Iris pigment epithelial cell (primary cell): ENCODE data around the gene OR2A42.
"Not testable (repeated sequence)": the region's sequence is repeated elsewhere in the genome, so short reads cannot be mapped to it uniquely, and the experiment has no call there.

Experiments used
- DNase-seq: peaks from one replicate; pipeline ENCODE4 v3.0.0-alpha.2; 2011; ENCODE audit warnings: low read depth

Gene OR2A42, protein sequence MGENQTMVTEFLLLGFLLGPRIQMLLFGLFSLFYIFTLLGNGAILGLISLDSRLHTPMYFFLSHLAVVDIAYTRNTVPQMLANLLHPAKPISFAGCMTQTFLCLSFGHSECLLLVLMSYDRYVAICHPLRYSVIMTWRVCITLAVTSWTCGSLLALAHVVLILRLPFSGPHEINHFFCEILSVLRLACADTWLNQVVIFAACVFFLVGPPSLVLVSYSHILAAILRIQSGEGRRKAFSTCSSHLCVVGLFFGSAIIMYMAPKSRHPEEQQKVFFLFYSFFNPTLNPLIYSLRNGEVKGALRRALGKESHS

DNA sequence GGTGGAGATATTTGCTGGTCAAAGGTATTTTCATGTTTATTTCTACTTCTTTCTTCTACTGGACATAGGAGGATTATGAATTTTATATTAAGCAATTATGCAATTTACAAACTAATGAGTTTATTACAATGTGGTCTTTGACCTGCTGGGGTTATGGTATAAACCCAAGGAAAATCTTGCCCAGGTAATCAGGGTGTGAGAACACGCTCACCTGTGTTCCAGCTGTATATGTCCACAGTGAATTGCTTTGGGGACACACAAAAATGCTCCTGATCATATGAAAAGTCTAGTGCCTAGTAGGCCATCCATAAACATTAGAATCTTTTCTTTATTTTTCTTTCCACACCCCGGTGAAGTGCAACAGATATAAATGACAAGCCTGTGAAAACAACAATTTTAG is at the start of gene OR2A42:
OR2A42 (minus strand) TSS at position 241 of the 400 bp plus-strand sequence. CDS start 6,762 bp downstream, outside the sequence.
- DNase-seq = not testable (repeated sequence)

DNA sequence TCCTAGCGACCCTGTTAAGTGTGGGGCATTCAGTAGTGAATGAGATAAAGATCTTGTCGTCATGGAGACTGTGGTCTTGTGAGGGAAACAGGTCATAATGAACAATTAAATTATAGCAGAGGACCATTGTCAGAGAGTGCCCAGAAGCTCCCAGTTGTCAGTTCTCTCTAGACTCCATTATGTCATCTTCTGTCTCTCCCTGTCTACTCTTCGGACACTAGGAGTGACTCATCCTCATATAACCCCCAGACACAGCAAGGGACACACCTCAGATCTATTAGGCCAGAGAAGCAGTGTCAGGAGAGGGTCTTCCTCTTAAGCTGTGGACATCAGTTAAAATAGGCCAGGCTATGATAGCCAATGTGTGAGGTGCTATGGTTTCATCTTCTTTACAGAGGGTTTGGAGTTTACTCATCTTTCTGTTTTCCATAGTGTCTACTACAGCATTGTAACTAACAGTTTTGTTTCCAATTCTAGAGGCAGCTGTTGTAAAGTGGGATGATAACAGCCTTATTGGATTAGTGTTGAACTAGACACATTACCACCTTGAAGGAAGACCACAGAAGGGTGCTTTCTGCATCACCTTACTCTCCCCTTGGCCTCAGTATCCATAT is 47.9 kb upstream of the OR2A42 start:
- not testable (repeated sequence) for DNase-seq

DNA sequence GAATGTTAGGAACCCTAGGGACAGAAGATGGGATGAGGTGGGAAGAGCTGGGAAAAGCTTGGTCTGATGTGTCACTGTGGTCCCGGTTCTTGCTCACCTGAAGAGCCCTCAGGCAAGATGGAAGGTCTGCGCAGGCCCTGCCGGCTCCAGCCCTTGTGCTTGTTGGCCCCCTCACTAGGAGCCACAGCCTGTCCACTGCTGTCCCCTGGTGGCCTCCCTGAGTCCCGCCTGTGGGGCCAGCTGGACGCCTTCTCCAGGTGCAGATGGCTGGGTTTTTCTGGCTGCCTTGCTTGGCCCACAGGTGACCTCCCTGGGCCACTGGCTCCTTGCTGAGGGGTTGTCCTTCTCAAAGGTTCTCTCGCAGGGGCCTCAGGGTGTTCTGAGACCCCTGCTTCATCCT is 44.3 kb upstream of the OR2A42 start:
- not testable (repeated sequence) for DNase-seq

DNA sequence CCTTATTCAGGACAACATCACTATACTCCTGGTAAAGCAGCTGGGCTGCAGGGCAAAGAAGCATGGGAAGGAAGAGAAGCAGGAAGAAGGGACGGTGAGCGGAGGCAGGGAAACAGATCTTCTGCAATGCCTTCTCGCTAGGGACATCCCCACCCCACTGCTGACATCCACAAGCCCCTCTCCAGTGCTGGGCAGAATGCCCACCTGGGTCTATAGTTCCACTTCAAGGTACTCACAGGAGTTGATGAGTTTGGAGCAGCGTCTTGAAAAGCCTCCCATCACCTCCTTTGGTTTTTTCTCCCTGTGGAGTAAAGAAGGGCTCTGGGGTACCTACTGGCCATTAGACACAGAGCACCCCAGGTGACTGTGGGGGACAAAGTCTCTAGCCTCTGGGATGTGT is 43.1 kb upstream of the OR2A42 start:
- not testable (repeated sequence) for DNase-seq

DNA sequence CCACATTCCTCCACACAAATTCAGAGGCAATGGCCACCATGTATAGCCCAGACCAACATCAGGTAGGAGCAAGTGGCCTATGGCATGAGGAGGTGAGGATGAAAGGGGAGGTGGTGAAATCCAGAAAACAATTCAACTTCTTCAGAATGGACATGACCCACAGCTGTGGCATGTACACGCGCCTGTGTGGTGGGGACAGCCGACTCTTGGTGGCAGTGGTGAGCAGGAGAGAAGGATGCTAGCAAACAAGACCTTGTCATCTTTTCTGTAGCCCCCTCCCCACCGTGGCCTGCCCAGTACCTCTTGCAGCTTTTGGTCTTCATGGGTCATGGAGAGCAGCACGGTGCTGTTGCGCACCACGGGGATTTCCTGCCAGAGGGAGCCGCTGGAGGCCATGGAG is 42.6 kb upstream of the OR2A42 start:
- DNase-seq = not testable (repeated sequence)

DNA sequence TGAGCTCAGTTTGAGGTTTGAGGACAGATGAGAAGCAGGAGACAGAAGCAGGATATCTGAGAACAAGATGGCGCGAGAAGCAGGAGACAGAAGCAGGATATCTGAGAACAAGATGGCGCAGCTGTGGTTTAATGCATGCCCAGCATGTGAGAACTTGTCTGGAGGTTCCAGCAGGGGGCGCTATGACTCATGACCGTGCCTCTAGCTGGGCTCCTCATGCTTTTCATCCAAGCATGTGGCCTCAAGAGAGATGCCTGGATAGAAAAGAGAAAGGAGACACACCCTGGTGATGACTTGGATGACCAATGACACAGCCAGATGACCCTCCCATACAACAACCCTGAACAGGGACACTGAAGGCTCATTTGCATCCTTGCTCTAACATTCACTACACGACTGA is 40.6 kb upstream of the OR2A42 start:
- not testable (repeated sequence) for DNase-seq

DNA sequence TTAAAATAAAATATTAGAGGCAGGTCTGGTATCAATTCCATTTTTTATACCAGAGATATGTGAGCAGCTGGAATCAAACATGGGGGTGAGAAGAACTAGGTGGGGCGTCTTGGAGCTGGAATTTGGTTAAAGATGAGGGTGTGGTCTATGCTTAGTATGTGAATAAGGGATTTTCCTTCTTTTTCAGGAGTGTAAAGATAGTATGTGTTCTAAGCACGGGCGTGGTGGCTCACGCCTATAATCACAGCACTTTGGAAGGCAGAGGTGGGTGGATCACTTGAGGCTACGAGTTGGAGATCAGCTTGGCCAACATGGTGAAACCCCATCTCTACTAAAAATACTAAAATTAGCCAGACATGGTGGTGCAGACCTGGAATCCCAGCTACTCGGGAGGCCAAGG is 35.9 kb upstream of the OR2A42 start:
- DNase-seq = not testable (repeated sequence)

DNA sequence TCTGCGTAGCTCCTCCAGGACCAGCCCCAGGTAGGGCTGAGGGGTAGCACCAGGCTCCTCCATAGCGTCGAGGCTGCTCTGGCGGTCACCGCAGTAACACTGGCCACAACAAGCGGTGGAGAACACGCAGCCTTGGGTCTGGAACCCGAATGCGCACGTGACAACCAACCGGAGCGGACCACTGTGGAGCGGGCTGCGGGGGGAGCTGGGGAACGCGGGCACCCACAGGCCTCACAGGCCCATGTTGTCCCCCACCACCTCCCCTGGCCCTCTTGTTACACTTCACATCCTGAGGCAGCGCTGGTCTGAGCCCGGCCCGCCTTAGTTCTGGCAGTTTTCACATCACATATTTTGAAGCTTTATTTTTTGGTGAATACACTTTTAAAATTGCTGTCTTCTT is 29.8 kb upstream of the OR2A42 start, which contains the start of gene CTAGE8:
CTAGE8 (minus strand) TSS at position 101 of the 400 bp plus-strand sequence; CDS start at position 63, 38 bp downstream.
- DNase-seq = not testable (repeated sequence)

DNA sequence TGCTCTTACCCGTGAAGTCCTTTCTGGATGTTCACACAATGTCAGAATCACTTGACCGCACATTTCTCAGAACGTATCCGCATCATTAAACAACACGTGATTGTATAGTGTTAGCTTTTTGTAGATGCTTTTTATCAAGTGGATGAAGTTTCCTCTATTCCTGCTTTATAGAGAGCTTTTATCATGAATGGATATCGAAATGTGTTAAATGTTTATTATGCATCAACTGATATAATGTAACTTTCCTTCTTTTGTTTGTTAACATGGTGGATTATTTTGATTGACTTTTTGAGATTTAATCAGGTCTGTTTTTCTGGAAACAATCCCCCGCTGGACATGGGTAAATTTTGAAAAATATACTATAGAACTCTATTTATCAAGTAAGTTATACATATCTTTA is 25.3 kb upstream of the OR2A42 start, which contains the start of gene OR2A7:
OR2A7 (minus strand) TSS at position 101 of the 400 bp plus-strand sequence. CDS start 5,164 bp downstream, outside the sequence.
- not testable (repeated sequence) for DNase-seq

DNA sequence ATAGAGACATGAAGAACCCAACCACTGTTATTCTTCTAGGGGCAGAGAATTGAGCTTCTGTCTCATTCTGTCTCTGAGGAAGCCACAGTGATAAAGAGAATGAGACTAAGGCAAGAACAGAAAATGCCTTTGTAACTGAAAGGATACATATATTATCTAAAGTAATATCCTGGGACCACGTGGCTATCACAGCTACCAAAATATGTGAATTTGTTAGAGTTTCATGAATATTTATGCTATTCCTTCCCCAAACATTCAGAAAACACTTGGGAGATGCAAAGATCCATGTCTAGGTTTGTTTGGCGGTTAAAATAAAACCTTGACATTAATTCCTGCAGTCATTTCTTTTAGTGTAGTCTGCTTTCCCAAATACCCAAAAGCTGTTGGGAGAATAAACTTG is 22.7 kb upstream of the OR2A42 start:
- DNase-seq = not testable (repeated sequence)

DNA sequence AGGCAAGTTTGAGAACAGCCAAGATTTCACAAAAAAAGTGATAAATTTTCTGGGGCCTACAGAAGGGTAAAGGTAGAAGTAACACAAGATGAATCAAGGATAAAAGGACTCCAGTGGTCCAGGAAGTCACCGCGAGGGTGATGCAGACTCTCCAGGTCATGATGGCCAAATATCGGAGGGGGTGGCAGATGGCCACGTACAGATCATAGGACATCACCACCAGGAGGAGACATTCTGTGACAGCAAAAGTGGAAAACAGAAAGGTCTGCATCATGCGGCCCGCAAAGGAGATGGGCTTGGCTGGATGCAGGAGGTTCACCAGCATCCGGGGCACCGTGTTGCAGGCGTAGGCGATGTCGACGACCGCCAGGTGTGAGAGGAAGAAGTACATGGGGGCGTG is 19.7 kb upstream of the OR2A42 start:
- not testable (repeated sequence) for DNase-seq

DNA sequence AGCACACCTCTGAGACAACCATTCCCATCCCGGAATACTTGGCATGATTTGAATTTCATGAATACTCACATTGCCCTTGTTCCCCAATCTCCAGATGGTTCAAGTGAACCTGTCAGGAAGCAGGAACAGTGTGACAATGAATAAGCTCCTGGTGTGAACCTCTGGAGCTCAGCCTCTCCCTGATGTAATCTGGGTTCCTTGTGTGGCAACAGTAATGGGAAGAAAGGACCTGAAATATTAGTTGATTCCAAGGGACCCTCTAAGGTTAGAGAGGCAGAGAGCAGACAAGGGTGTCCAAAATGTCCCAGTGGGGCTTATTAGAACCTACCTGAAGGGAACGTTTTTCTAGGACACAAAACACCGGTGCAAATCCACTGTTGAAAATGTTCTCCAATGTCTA is 16.7 kb upstream of the OR2A42 start:
- peak; percentile 31 for DNase-seq

DNA sequence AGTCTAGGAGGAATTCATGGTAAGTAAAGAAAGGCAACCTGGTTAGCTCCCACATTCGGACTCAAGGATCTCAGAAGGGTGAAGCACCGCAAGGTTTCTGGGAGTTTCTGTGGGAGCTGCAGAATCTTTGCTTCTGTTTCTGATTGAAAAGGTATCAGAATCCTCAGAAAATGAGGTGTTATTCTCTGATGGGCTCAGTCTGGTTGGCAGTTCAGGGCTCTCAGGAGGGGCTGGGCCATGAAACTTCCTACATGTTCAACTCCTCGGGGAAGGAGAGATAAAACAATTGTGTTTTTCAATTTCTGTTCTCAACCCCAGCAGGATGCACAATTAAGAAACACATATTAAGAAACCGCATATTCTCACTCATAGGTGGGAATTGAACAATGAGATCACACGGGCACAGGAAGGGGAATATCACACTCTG is 16.1 kb upstream of the OR2A42 start:
- DNase-seq = no peak

DNA sequence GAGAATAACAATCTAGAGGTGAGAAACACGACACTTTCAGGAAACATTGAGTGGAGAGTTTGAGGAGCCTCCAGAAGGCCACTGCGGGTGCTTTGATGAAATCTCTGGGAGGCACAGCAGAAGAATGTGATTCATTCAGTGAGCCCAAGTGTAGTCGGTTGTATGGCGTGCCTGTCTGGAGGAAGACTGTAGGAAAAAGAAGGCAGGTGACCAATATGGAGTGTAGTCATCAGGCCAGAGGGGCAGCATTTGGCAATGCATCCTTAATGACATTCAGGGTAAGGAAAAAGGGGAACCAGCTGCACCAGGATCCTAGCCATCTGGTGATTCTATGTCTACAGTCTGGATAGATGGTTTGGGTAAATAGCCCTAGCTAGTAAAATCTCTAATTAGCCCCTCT is 12.9 kb upstream of the OR2A42 start:
- not testable (repeated sequence) for DNase-seq

DNA sequence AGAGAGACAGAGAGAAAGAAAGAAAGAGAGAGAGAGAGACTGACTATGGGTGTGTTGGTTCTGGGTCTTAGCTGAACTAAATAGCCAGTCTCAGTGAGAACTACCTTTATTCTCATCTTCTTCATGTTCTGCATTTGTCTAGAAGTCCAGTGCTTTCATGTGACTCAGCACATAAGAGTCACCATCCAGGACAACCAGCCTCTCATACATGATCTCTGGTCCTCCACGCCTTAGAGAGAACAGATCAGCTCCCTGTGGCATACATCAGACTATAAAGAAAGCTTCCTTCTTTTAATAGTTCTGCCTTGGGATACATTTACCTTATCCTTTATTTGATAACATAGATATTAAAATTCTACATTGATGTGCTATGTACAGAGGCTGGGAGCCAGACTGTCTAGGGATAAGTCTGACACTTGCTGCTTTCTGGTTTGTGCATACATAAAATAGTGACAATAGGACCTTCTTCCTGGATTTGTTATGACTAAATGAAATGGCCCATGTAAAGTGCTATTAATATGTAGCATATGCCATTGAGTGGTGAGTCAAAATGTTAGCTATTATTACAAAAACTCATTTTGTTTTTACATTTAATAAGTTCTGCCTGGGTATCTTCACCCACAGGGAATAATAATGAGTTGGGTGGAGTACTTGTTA is 8.4 kb upstream of the OR2A42 start:
- not testable (repeated sequence) for DNase-seq

DNA sequence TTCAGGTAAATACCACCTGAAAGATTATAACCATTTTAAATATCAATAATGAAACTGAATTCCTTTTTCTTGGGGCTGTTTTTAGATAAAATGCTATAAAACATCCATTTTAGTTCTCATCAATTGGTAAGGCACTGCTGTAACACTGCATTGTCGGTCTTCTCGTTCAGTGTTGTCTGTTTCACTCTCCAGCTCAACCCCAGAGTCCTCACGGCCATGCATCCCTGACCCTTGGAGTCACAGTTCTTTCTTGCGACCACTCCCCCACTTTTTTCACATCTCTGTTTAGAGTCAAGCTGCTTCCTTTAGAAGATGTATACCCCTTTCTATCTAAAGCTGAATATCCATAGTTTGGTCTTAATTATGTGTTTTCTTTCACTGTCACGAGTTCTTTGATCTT is 7.6 kb upstream of the OR2A42 start:
- DNase-seq = not testable (repeated sequence)

DNA sequence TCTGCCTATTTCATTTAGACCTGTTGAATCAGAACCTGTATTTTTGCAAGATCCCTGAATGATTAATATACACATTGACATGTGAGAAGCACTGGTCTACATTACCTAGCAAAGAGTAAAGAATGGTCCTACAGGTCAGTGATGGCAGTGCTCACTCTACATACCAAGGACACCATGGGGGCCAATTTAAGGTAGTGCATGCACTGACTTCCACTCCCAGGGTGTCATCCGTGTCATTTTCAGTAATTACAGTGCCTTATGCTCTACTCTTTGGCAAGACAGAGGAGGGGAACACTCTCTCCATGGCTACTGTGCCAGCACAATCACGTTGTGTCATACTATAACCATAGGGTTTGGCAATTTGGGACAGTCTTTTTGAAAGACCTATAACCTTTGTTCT is 6.0 kb upstream of the OR2A42 start:
- not testable (repeated sequence) for DNase-seq

DNA sequence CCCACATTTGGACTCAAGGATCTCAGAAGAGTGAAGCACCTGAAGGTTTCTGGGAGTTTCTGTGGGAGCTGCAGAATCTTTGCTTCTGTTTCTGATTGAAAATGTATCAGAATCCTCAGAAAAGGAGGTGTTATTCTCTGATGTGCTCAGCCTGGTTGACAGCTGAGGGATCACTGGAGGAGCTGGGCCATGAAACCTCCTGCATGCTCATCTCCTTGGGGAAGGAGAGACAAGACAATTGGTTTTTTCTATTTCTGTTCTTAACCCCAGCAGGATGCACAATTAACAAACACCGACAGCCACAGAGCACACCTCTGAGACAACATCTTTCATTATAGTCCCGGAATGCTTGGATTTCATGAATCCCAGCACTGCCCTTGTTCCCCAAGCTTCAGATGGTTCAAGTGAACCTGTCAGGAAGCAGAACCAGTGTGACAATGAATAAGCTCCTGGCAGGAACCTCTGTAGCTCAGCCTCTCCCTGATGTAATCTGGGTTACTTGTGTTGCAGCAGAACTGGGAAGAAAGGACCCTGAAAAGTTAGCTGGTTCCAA is 799 bp downstream of the OR2A42 start:
- DNase-seq = not testable (repeated sequence)

DNA sequence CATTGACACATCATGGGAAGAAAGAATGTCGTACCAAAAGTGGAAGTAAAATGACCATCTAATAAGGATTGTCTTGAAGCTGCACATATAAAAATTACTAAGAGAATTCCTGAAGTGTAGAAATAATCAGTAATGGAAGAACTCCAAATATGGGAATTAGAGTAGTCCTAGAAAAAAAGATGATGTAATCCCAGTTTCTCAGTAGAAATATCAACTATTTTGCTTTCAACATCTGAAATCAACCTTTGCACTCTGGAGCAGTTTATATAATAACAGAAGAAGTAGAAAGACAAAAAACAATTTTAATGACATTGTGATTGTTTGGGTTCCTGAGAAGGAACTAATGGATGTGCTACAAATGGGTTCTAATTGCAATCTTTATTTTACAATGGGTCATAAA is 6.4 kb downstream of the OR2A42 start:
- DNase-seq = not testable (repeated sequence)

DNA sequence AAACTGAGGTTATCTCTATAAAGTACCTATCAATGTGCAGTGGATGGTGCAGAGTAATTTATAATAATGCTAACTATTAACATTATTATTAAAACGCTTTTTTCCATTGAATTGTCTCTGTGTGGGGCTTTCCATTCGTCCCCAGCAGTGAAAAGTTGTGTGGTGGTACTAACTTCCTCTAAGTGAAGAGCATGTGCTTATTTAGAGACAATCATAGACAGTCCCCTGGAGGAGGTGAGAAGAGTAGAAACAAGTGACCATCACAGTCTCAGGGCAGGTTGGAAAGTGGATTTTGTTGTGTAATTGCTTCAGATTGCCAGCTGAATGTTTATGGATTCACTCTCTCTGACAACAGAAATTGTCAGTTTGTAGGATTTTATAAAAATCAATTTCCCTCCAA is 8.4 kb downstream of the OR2A42 start:
- DNase-seq = not testable (repeated sequence)

DNA sequence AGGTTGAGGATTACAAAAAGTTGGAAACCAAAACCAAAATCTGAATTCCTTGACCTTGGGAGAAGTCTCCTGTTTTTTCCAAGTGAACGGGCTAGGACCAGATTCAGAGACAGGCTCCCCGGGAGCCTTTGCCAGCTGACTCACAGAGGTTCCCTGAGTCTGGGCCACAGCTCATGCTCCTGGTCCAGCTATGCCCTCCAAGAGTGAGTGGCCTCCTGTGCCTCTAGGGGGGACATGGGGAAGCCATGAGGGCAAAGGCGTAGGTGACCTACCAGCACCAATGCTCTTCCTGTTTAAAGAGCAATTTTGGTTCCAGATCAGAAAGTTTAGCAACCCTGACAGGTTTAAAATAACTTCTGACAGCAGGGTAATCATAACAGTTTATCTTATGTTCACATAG is 10.6 kb downstream of the OR2A42 start:
- DNase-seq = not testable (repeated sequence)

DNA sequence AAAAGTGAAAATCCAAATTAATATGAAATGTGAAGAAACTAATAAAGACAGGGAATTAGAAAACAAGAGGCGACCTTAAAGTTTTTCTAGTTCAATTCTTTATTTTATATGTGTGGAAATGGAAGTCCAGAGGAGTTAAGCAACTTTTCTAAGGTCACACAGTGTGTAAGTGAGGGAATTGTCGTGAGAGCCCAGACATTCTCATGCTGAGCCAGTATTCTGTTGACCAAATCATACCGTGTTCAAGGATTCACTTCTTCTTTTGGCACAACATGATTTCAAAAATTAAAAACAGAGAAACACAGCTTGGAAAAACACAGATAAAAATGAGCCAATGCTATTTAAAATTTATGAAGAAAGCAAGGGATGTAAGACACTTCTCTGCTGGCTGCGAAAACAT is 12.5 kb downstream of the OR2A42 start:
- DNase-seq = not testable (repeated sequence)
